Uterus (tissue), 4 donors: ENCODE measurements around the gene HSD17B8. TPM values are rescaled to one million over a fixed set of nuclear protein-coding genes. Genes with fewer than 3 reads are reported as not detected.

Experiments used
- DNase-seq, 2 donors: peaks; one replicate each; pipeline ENCODE4 v3.0.0-alpha.2; 2019 to 2020
- H3K27ac ChIP-seq, 2 donors: fragments of 200-600 bp; sonication (generic); 1 replicate in 1 of 2; 2 replicates in 1 of 2; pipeline ENCODE4 v1.5.1; 2016 to 2018
- H3K27me3 ChIP-seq, 2 donors: fragments of 200-600 bp; sonication (generic); one replicate each; pipeline ENCODE4 v1.5.1; 2018 to 2019; ENCODE audit warnings: control low read depth in 1 of 2
- H3K36me3 ChIP-seq, 2 donors: fragments of 200-600 bp; sonication (generic); one replicate each; pipeline ENCODE4 v1.5.1; 2019; ENCODE audit warnings: control low read depth in 1 of 2
- H3K4me1 ChIP-seq, 2 donors: fragments of 200-600 bp; sonication (generic); one replicate each; pipeline ENCODE4 v1.5.1; 2018 to 2019; ENCODE audit warnings: control low read depth in 1 of 2
- H3K4me3 ChIP-seq, 2 donors: fragments of 200-600 bp; sonication (generic); 1 replicate in 1 of 2; 2 replicates in 1 of 2; pipeline ENCODE4 v1.5.1; 2018 to 2019; ENCODE audit warnings: mild to moderate bottlenecking in 1 of 2
- H3K9me3 ChIP-seq, 2 donors: fragments of 200-600 bp; sonication (generic); one replicate each; pipeline ENCODE4 v1.5.1; 2019; ENCODE audit warnings: control low read depth in 1 of 2
- CTCF ChIP-seq, 4 experiments: fragments of 200-600 bp in 2 of 4; fragments of 450-650 bp in 2 of 4; sonication (generic) in 2 of 4; IDR thresholded peaks; one replicate each; pipeline ENCODE4 v1.5.1; 2016 to 2019; ENCODE audit warnings: antibody characterized with exemption in 4 of 4, mild to moderate bottlenecking in 2 of 4, moderate library complexity in 1 of 4
- POLR2A ChIP-seq, 2 donors: fragments of 450-650 bp; IDR thresholded peaks; one replicate each; pipeline ENCODE4 v1.6.1; 2016; ENCODE audit warnings: antibody characterized with exemption in 2 of 2, mild to moderate bottlenecking in 1 of 2, moderate library complexity in 1 of 2
- intact Hi-C: fragments of 100-400 bp; cut with DNase I; formaldehyde crosslinking; loops from one replicate; pipeline ENCODE4 v1.15.1; 2023; ENCODE audit warnings: low total_unique reads
- total RNA-seq, 4 donors: library from RNA; depleted of rRNA in 3 of 4; stranded (reverse); fragments of >200 nt in 3 of 4; gene quantifications; one replicate each; pipeline versions ENCODE4 v1.1.0 to v1.2.4, GENCODE V29; 2014 to 2023
- donor health status: DM: yes; HTN: yes; CAD: no.

The HSD17B8 gene
- total RNA-seq, 4 donors from 2014 or later: 2.6 to 11.3 (median 5.8) TPM; not detected in 1

GRCh38 chr6:33164665-33165373, 39.6 kb upstream of the HSD17B8 start:
- peaks cover 0 to 6% of the 10 kb centered on the region in 2 donors for H3K4me1 ChIP-seq
- no peak overlapping the region for H3K27ac ChIP-seq
- no peaks in the 10 kb centered on the region for H3K27me3 ChIP-seq
- H3K9me3 ChIP-seq: no peaks in the 10 kb centered on the region
- no peak for TF ChIP-seq POLR2A (IDR thresholded peaks at IDR 0.05)
- TF ChIP-seq CTCF (IDR thresholded peaks at IDR 0.05): no peak
- no peaks in the 10 kb centered on the region for H3K36me3 ChIP-seq
- no peak overlapping the region for H3K4me3 ChIP-seq
- no peak for DNase-seq
- intact Hi-C loops: loop anchor here (5.0 kb wide), 1 partner anchor 82 kb away; no protein-coding TSS in a partner anchor

GRCh38 chr6:33165581-33166258, 38.7 kb upstream of the HSD17B8 start:
- H3K4me3 ChIP-seq: no peak overlapping the region
- DNase-seq: no peak
- H3K4me1 ChIP-seq: peaks cover 0 to 5% of the 10 kb centered on the region in 2 donors
- no peak for TF ChIP-seq POLR2A (IDR thresholded peaks at IDR 0.05)
- TF ChIP-seq CTCF (IDR thresholded peaks at IDR 0.05): no peak
- H3K27me3 ChIP-seq: no peaks in the 10 kb centered on the region
- H3K36me3 ChIP-seq: no peaks in the 10 kb centered on the region
- H3K9me3 ChIP-seq: no peaks in the 10 kb centered on the region
- intact Hi-C loops: no loop called here
- H3K27ac ChIP-seq: no peak overlapping the region

DNA sequence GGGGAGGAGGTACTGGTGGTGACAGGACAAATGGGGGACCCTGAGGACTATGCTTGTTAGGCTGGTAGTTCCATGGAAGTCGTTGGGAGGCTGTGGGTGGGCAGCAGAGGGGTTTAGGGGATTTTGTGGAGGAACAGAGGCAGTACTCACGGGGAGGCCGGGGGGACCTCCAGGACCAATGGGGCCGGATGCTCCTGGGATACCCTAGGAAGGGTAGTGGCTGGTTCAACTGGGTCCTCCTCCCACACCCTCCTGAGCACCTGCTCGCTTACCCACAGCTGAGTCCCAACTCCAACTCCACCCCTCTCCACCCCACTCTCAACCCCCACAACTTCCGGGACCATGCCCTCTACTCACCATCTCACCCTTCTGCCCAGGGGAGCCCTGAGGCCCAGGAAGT, 38.1 kb upstream of the HSD17B8 start:
- no peak overlapping the region for H3K27ac ChIP-seq
- no peak for DNase-seq
- no peak for TF ChIP-seq POLR2A (IDR thresholded peaks at IDR 0.05)
- no peak for TF ChIP-seq CTCF (IDR thresholded peaks at IDR 0.05)
- no peak overlapping the region for H3K4me3 ChIP-seq
- H3K9me3 ChIP-seq: no peaks in the 10 kb centered on the region
- intact Hi-C loops: no loop called here
- H3K4me1 ChIP-seq: no peaks in the 10 kb centered on the region
- H3K36me3 ChIP-seq: no peaks in the 10 kb centered on the region
- no peaks in the 10 kb centered on the region for H3K27me3 ChIP-seq

DNA sequence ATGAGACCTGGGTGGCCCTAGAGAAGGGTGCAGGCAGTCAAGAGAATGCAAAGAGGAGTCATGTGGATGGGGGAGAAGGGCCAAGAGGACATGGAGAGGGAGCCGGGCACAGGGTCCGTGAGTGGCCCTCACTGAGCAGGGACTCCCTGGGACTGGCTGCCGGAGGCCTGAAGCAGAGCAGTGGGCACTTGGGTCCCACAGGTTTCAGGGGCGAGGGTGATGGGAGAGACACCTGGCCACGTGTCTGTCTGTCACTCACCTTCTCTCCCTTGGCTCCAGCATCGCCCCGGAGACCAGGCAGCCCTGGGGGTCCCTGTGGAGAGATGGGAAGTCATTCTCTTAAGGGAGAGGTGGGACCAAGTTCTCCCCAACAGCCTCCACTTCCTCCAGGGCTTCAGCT, 37.6 kb upstream of the HSD17B8 start:
- no peaks in the 10 kb centered on the region for H3K9me3 ChIP-seq
- H3K27me3 ChIP-seq: no peaks in the 10 kb centered on the region
- DNase-seq: no peak
- H3K4me1 ChIP-seq: no peaks in the 10 kb centered on the region
- H3K27ac ChIP-seq: no peak overlapping the region
- H3K36me3 ChIP-seq: no peaks in the 10 kb centered on the region
- intact Hi-C loops: no loop called here
- H3K4me3 ChIP-seq: no peak overlapping the region
- TF ChIP-seq CTCF (IDR thresholded peaks at IDR 0.05) (no peak), POLR2A (IDR thresholded peaks at IDR 0.05) (no peak)
